ENCODE data around the gene ST3GAL2.
A peak's percentile ranks its signal among the peaks of the same experiment; 100 is the strongest.

The ST3GAL2 gene

DNA sequence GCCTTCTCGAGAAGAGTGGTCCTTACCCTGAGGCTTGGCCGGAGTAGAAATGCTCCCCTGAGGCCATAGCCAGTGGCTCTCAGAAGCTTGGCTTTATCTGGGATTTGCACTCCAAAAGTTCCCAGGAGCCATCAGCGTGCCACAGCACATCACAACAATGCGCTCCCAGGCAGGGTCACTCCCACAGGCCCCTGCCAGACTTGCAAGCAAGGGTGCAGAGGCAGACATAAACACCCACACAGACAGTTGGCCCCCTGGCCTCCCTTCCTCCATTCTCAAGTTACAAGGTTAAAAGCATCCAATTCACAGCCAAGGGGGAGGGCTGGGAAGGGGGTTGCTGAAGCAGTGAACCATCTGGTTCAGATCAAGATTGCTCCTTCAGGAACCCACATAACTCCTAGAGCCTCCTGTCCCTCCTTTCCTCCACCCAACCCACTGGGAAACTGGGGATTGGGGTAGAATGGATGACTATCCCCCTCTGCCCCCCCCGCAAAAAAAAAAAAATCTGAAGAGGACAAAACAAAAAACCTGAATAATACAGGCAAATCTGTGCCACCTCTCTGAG, 1.8 kb downstream of the ST3GAL2 start:
- peaks cover 18 to 23% of the 10 kb centered on the region in 2 donors for H3K36me3 Mint-ChIP-seq
- DNase-seq (no peak), ATAC-seq (replicated peaks) (no peak)
- peaks cover 45 to 66% of the 10 kb centered on the region in 2 donors for H3K4me1 Mint-ChIP-seq
- peak overlapping the region; percentile 99 to 100 for H3K4me3 Mint-ChIP-seq
- H3K27ac Mint-ChIP-seq: peak overlapping the region; percentile 33
- no peaks in the 10 kb centered on the region for H3K27me3 Mint-ChIP-seq
- no peaks in the 10 kb centered on the region for H3K9me3 Mint-ChIP-seq

GRCh38 chr16:70434484-70435260, 4.2 kb downstream of the ST3GAL2 start:
- peak overlapping the region; percentile 37 for H3K27ac Mint-ChIP-seq

GRCh38 chr16:70433458-70434103, 5.3 kb downstream of the ST3GAL2 start:
- Mint-ChIP-seq H3K9me3 (no peaks in the 10 kb centered on the region), H3K36me3 (peaks cover 23 to 24% of the 10 kb centered on the region in 2 donors), H3K4me3 (peak overlapping the region; percentile 27 to 80), H3K27ac (peak overlapping the region; percentile 79), H3K4me1 (peaks cover 64 to 88% of the 10 kb centered on the region in 2 donors), H3K27me3 (no peaks in the 10 kb centered on the region)
- no peak for DNase-seq
- no peak for ATAC-seq (replicated peaks)

More at GRCh38 chr16:70434484-70435260, 4.2 kb downstream of the ST3GAL2 start:
- Mint-ChIP-seq H3K36me3 (peaks cover 20 to 23% of the 10 kb centered on the region in 2 donors), H3K27me3 (no peaks in the 10 kb centered on the region), H3K4me1 (peaks cover 59 to 83% of the 10 kb centered on the region in 2 donors), H3K4me3 (peak overlapping the region; percentile 27 to 28), H3K9me3 (no peaks in the 10 kb centered on the region)
- ATAC-seq (replicated peaks) (no peak), DNase-seq (no peak)

- Mint-ChIP-seq H3K9me3 (no peaks in the 10 kb centered on the region), H3K27me3 (no peaks in the 10 kb centered on the region), H3K36me3 (peaks cover 18 to 21% of the 10 kb centered on the region in 2 donors), H3K27ac (peak overlapping the region; percentile 84), H3K4me3 (peak overlapping the region; percentile 64 to 80), H3K4me1 (peaks cover 65 to 89% of the 10 kb centered on the region in 2 donors)
- ATAC-seq (replicated peaks) (peak; percentile 14 to 20), DNase-seq (peak; percentile 58)
Measured at GRCh38 chr16:70432723-70433457, 6.0 kb downstream of the ST3GAL2 start.

DNA sequence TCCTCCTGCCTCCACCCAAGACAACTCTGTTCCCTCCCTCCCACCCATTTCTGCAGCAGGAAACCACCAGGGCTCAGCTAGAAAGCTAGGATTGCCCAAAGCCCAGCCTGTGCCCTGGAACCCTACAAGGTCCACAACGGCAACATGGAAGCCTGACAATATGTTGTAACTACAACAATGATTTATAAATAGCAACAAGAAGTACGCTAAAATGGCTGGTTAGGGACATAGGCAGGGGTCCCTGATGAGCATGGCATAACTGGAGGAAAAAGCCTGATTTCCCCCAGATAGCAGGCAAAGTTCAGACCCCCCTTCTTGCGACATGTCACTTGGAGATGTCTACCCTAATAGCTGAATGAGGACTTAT, 6.6 kb downstream of the ST3GAL2 start:
- peak overlapping the region; percentile 64 to 80 for H3K4me3 Mint-ChIP-seq
- peaks cover 20 to 25% of the 10 kb centered on the region in 2 donors for H3K36me3 Mint-ChIP-seq
- no peaks in the 10 kb centered on the region for H3K27me3 Mint-ChIP-seq
- DNase-seq (no peak), ATAC-seq (replicated peaks) (no peak)
- H3K27ac Mint-ChIP-seq: peak overlapping the region; percentile 84
- no peaks in the 10 kb centered on the region for H3K9me3 Mint-ChIP-seq
- H3K4me1 Mint-ChIP-seq: peaks cover 66 to 89% of the 10 kb centered on the region in 2 donors

- peak overlapping the region; percentile 97 for H3K27ac Mint-ChIP-seq
- ATAC-seq (replicated peaks) (peak; percentile 74 to 78), DNase-seq (peak; percentile 84)
- H3K27me3 Mint-ChIP-seq: no peaks in the 10 kb centered on the region
- peaks cover 20 to 31% of the 10 kb centered on the region in 2 donors for H3K36me3 Mint-ChIP-seq
- peak overlapping the region; percentile 71 to 76 for H3K4me3 Mint-ChIP-seq
- H3K9me3 Mint-ChIP-seq: no peaks in the 10 kb centered on the region
- H3K4me1 Mint-ChIP-seq: peaks cover 61 to 82% of the 10 kb centered on the region in 2 donors
Measured at GRCh38 chr16:70430667-70431536, 8.0 kb downstream of the ST3GAL2 start.

DNA sequence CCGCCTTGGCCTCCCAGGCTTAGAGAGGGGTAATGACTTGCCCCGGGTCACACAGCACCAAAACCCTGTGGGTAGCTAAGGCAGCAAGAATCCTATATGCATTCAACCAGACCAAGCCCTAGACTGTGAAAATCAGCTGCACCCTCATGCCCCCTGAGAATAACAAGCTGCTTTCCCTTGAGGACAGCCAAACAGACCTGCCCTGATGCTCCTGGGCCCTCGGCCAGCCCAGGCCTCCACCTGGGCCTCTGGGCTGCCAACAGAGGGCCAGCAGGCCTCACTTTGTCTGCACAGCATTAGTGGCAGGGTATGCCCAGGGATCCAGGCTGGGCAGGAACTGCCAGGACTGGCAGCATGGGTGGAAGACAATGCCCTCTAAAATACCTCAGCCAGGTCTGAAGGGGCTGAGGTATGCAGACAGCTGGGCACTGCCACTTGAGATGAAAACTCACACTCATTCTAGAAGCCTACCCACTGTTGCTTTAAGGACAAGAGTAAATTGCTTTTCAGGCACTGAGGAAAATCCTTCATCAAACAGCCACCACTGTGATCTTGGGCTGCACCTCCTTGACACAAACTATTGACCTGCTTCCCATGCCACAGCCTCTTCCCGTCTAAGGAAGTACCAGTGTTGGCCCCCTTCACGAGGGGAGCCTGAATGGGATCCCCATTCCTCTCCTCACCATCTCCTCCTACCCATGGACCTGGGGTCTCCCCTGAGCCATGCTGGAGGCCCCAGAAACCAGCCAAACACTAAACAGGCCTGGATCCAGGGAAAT, 8.8 kb downstream of the ST3GAL2 start:
- Mint-ChIP-seq H3K4me3 (peak overlapping the region; percentile 64 to 76), H3K4me1 (peaks cover 65 to 87% of the 10 kb centered on the region in 2 donors), H3K36me3 (peaks cover 26 to 39% of the 10 kb centered on the region in 2 donors), H3K27me3 (no peaks in the 10 kb centered on the region), H3K27ac (peak overlapping the region; percentile 97), H3K9me3 (no peaks in the 10 kb centered on the region)
- DNase-seq: peak; percentile 42
- ATAC-seq (replicated peaks): peak; percentile 24 to 30

GRCh38 chr16:70428178-70428998, 10.5 kb downstream of the ST3GAL2 start:
- no peaks in the 10 kb centered on the region for H3K9me3 Mint-ChIP-seq
- DNase-seq (peak; percentile 70), ATAC-seq (replicated peaks) (peak; percentile 4 to 10)
- no peaks in the 10 kb centered on the region for H3K27me3 Mint-ChIP-seq
- peak overlapping the region; percentile 71 to 80 for H3K4me3 Mint-ChIP-seq
- H3K4me1 Mint-ChIP-seq: peaks cover 53 to 78% of the 10 kb centered on the region in 2 donors
- peaks cover 21 to 36% of the 10 kb centered on the region in 2 donors for H3K36me3 Mint-ChIP-seq
- peak overlapping the region; percentile 97 for H3K27ac Mint-ChIP-seq

- H3K27ac Mint-ChIP-seq: peak overlapping the region; percentile 97
- peaks cover 50 to 78% of the 10 kb centered on the region in 2 donors for H3K4me1 Mint-ChIP-seq
- ATAC-seq (replicated peaks): no peak
- DNase-seq: no peak
- no peaks in the 10 kb centered on the region for H3K27me3 Mint-ChIP-seq
- peak overlapping the region; percentile 71 to 80 for H3K4me3 Mint-ChIP-seq
- no peaks in the 10 kb centered on the region for H3K9me3 Mint-ChIP-seq
- H3K36me3 Mint-ChIP-seq: peaks cover 22 to 42% of the 10 kb centered on the region in 2 donors
Measured at GRCh38 chr16:70427786-70428177, 11.1 kb downstream of the ST3GAL2 start.

DNA sequence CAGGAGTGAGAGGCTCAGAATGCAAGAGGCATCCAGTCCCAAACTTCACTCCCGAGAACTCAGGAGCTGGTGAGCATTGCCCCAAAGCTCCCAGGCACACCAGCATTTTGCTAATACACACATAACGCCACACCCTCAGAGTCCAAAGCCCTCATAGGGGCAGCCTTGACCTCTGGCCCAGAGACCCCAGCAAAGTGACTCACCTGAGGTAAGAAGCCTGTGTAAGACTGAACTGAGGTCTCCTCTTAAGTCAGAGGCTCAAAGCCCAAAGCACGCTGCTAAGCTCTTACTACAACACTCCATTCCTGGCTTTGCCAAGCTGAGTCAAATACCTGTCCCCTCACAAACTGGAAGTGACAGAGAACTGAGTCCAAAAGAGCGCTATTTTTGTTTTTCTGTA, 16.4 kb downstream of the ST3GAL2 start:
- H3K4me1 Mint-ChIP-seq: peaks cover 57 to 80% of the 10 kb centered on the region in 2 donors
- DNase-seq: no peak
- no peaks in the 10 kb centered on the region for H3K9me3 Mint-ChIP-seq
- H3K27ac Mint-ChIP-seq: no peak overlapping the region
- H3K36me3 Mint-ChIP-seq: peaks cover 32 to 52% of the 10 kb centered on the region in 2 donors
- H3K27me3 Mint-ChIP-seq: no peaks in the 10 kb centered on the region
- ATAC-seq (replicated peaks): no peak
- H3K4me3 Mint-ChIP-seq: no peak overlapping the region

DNA sequence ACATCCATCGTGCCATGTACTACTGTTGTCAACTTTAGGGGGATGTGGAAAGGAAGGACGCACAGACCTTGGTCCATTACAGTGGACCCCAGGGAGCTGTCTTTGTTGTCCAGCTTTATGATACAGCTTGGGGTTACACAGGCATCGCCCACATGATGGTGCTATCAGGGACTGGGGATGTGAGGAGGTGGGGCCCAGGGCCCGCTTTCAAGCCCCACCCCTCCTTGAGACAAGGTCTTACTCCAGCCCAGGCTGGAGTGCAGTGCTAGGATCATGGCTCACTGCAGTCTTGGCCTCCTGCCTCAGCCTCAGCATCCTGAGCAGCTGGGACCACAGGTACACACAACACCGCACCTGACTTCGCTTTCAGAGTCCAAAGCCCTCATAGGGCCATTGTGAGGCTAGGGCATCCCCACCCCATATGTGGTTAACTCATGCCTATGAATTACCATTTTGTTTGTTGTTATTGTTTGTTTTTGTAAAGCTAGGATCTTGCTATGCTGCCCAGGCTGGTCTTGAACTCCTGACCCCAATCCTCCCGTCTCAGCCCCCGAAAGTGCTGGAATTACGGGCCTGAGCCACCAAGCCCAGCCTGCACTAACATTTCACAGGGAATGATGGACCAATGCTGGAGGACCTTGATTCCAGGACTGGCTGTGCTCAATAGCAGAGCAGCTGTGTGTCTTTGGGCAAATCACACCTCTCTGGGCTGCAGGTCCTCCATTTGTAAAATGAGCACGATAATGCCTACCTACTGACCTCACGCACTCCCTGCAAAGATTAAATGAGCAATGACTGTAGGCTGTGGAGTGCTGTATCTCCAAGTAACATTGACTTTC, 17.2 kb downstream of the ST3GAL2 start:
- no peak for ATAC-seq (replicated peaks)
- no peak overlapping the region for H3K4me3 Mint-ChIP-seq
- H3K27ac Mint-ChIP-seq: no peak overlapping the region
- H3K4me1 Mint-ChIP-seq: peaks cover 60 to 80% of the 10 kb centered on the region in 2 donors
- no peaks in the 10 kb centered on the region for H3K9me3 Mint-ChIP-seq
- H3K36me3 Mint-ChIP-seq: peaks cover 29 to 49% of the 10 kb centered on the region in 2 donors
- H3K27me3 Mint-ChIP-seq: no peaks in the 10 kb centered on the region
- no peak for DNase-seq

Measured in stimulated activated naive B cell treated with anti-CD40 and anti-IgM and Interleukin-4, amounts not matched to agents 10 μg/mL and 1 μg/mL and 100 μg/mL, for 72 hours (primary cell).